Colonic mucosa (tissue), 4 donors: ENCODE measurements around the gene PHAX. TPM values are rescaled to one million over a fixed set of nuclear protein-coding genes. Genes with fewer than 3 reads are reported as not detected.
A peak's percentile ranks its signal among the peaks of the same experiment; 100 is the strongest.

Experiments used
- DNase-seq: peaks from one replicate; pipeline ENCODE4 v3.0.0-alpha.2; 2020
- H3K27ac ChIP-seq: fragments of 200-600 bp; one replicate; pipeline ENCODE4 v1.8.0; 2021
- H3K27me3 ChIP-seq: fragments of 200-600 bp; one replicate; pipeline ENCODE4 v1.8.0; 2021
- H3K36me3 ChIP-seq: fragments of 200-600 bp; one replicate; pipeline ENCODE4 v1.8.0; 2021
- H3K4me1 ChIP-seq: fragments of 200-600 bp; one replicate; pipeline ENCODE4 v1.8.0; 2021; ENCODE audit warnings: mild to moderate bottlenecking
- H3K4me3 ChIP-seq: fragments of 200-600 bp; one replicate; pipeline ENCODE4 v1.8.0; 2021
- H3K9ac ChIP-seq, 2 donors: one replicate each; pipeline ENCODE4 v1.7.0; 2013; ENCODE audit warnings: control low read depth in 2 of 2, low read depth in 2 of 2, low read length in 2 of 2
- H3K9me3 ChIP-seq: fragments of 200-600 bp; one replicate; pipeline ENCODE4 v1.8.0; 2021
- intact Hi-C: fragments of 100-400 bp; cut with DNase I; formaldehyde crosslinking; loops from one replicate; pipeline ENCODE4 v1.14.1; 2022
- total RNA-seq, 2 donors: library from RNA; stranded (reverse); fragmentation: NEBNext Ultra II Directional in 1 of 2; extraction: Animal tissue kit (Norgen Biotek cat#: 25700) in 1 of 2; gene quantifications; one replicate each; pipeline ENCODE4 v1.2.1, GENCODE V29; 2021
- TF ChIP-seq, protein P1 (sequence below): fragments of 200-600 bp; IDR thresholded peaks from one replicate; pipeline ENCODE4 v1.8.0; 2022; ENCODE audit warnings: antibody characterized with exemption, mild to moderate bottlenecking
- donor health status: healthy.
- donor health status: DM: no; HTN: no; CAD: no.
- donor health status: DM: no; HTN: no; CAD: no.

PHAX gene
- total RNA-seq, 2 donors from 2014 or later: 36.4 to 36.6 TPM

DNA sequence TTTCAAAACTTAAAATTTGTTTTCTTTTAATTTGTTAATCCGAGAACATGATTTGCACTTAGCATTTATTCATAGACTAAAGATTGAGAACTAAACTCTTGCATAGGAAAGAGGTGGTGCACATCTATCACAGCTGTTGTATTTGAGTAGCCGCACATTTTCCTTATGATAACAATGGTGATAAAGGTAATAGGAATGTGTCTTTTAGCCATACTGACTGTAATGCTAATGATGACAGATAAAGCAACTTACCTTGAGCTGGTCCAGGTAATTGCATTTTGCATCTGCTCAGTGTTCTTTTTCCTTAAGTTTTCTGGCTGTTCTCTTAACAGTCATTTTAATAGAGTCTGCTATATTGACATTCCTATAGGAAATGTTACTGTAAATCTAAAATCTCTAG lies 19.0 kb downstream of the PHAX start:
- H3K9me3 ChIP-seq: no peaks in the 10 kb centered on the region

DNA sequence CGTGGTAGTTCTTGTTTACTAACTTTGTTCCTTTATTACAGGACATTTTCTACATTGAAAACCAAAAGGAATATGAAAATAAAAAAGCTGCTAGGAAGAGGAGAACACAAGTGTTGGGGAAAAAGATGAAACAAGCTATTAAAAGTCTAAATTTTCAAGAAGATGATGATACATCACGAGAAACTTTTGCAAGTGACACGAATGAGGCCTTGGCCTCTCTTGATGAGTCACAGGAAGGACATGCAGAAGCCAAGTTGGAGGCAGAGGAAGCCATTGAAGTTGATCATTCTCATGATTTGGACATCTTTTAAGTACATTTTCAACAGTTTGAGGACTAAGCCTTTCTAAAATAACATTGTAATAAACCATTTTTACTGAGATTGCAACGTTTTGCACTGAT lies 23.8 kb downstream of the PHAX start:
- Histone ChIP-seq H3K27ac (no peak overlapping the region), H3K4me3 (no peak overlapping the region), H3K36me3 (no peaks in the 10 kb centered on the region), H3K27me3 (no peaks in the 10 kb centered on the region), H3K4me1 (no peaks in the 10 kb centered on the region), H3K9me3 (no peaks in the 10 kb centered on the region), H3K9ac (no peak overlapping the region)
- DNase-seq: no peak
- intact Hi-C loops: no loop called here
- TF ChIP-seq, protein P1, sequence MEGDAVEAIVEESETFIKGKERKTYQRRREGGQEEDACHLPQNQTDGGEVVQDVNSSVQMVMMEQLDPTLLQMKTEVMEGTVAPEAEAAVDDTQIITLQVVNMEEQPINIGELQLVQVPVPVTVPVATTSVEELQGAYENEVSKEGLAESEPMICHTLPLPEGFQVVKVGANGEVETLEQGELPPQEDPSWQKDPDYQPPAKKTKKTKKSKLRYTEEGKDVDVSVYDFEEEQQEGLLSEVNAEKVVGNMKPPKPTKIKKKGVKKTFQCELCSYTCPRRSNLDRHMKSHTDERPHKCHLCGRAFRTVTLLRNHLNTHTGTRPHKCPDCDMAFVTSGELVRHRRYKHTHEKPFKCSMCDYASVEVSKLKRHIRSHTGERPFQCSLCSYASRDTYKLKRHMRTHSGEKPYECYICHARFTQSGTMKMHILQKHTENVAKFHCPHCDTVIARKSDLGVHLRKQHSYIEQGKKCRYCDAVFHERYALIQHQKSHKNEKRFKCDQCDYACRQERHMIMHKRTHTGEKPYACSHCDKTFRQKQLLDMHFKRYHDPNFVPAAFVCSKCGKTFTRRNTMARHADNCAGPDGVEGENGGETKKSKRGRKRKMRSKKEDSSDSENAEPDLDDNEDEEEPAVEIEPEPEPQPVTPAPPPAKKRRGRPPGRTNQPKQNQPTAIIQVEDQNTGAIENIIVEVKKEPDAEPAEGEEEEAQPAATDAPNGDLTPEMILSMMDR: no peak

More for the DNA sequence above, 19.0 kb downstream of the PHAX start:
- Histone ChIP-seq H3K9ac (no peak overlapping the region), H3K27me3 (no peaks in the 10 kb centered on the region), H3K4me3 (no peak overlapping the region), H3K36me3 (peaks cover 15% of the 10 kb centered on the region), H3K27ac (no peak overlapping the region), H3K4me1 (no peaks in the 10 kb centered on the region)
- no peak for DNase-seq
- TF ChIP-seq, protein P1: no peak
- intact Hi-C loops: no loop called here

- Histone ChIP-seq H3K27ac (no peak overlapping the region), H3K4me3 (no peak overlapping the region), H3K27me3 (no peaks in the 10 kb centered on the region), H3K4me1 (no peaks in the 10 kb centered on the region), H3K9me3 (no peaks in the 10 kb centered on the region), H3K9ac (no peak overlapping the region), H3K36me3 (no peaks in the 10 kb centered on the region)
- no peak for DNase-seq
- intact Hi-C loops: no loop called here
- TF ChIP-seq, protein P1: no peak
Measured at GRCh38 chr5:126628102-126628501, 27.4 kb downstream of the PHAX start.

DNA sequence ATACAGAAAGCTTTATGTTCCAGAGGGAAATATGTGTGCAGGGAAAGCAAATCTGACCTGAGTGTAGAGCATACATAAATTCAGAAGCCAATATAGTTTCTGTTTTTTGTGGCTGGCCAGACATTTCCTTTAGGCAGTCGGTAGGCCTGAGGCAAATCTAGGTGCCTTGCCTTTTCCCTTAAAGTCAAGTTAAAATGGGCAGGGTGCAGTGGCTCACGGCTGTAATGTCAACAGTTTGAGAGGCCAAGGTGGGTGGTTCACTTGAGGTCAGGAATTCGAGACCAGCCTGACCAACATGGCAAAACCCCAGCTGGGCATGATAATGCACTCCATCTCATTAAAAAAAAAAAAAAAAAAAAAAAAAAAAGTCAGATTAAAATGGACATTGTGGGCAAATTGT lies 31.2 kb downstream of the PHAX start:
- H3K9ac ChIP-seq: no peak overlapping the region
- H3K27ac ChIP-seq: no peak overlapping the region
- no peak overlapping the region for H3K4me3 ChIP-seq
- H3K36me3 ChIP-seq: no peaks in the 10 kb centered on the region
- H3K9me3 ChIP-seq: no peaks in the 10 kb centered on the region
- intact Hi-C loops: no loop called here
- no peaks in the 10 kb centered on the region for H3K4me1 ChIP-seq
- no peaks in the 10 kb centered on the region for H3K27me3 ChIP-seq
- DNase-seq: no peak
- TF ChIP-seq, protein P1: no peak

DNA sequence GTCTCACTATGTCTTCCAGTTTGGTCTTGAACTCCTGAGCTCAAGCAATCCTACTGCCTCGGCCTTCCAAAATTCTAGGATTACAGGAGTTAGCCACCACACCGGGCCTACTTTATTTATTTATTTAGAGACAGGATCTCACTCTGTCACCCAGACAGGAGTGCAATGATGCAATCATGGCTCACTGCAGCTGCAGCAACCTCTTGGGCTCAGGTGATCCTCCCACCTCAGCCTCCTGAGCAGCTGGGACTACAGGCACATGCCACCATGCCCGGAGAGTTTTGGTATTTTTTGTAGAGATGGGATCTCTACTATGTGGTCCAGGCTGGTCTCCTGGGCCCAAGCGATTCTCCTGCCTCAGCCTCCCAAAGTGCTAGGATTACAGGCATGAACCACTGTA lies 32.8 kb downstream of the PHAX start:
- no peaks in the 10 kb centered on the region for H3K36me3 ChIP-seq
- no peak overlapping the region for H3K27ac ChIP-seq
- no peak overlapping the region for H3K9ac ChIP-seq
- H3K27me3 ChIP-seq: no peaks in the 10 kb centered on the region
- TF ChIP-seq, protein P1: no peak
- intact Hi-C loops: no loop called here
- DNase-seq: no peak
- no peaks in the 10 kb centered on the region for H3K9me3 ChIP-seq
- H3K4me3 ChIP-seq: no peak overlapping the region
- no peaks in the 10 kb centered on the region for H3K4me1 ChIP-seq

DNA sequence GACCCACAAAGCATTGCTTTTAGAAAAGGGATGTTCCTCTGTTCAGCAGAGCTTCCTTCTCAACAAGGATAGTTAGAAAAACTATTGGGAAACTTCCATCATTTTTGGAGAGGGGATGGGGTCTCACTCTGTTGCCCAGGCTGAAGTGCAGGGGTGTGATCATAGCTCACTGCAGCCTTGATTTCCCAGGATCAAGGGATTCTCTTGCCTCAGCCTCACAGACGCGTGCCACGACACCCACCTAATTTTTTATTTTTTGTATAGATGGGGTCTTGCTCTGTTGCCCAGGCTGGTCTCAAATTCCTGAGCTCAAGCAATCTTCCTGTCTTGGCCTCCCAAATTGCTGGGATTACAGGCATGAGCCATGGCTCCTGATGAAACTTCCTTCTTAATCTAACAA lies 34.8 kb downstream of the PHAX start:
- no peak overlapping the region for H3K9ac ChIP-seq
- H3K27me3 ChIP-seq: no peaks in the 10 kb centered on the region
- no peak overlapping the region for H3K4me3 ChIP-seq
- no peaks in the 10 kb centered on the region for H3K9me3 ChIP-seq
- H3K36me3 ChIP-seq: no peaks in the 10 kb centered on the region
- intact Hi-C loops: no loop called here
- TF ChIP-seq, protein P1: no peak
- DNase-seq: peak; percentile 1
- H3K4me1 ChIP-seq: no peaks in the 10 kb centered on the region
- H3K27ac ChIP-seq: no peak overlapping the region
